Liver (tissue), 9 donors: ENCODE results near the gene KCNIP1. TPM values are rescaled to one million over a fixed set of nuclear protein-coding genes. Genes with fewer than 3 reads are reported as not detected.

Experiments used
- DNase-seq: peaks from one replicate; pipeline ENCODE4 v3.0.0-alpha.2; 2017; ENCODE audit warnings: low spot score
- H3K27ac ChIP-seq, 2 donors: one replicate each; pipeline ENCODE4 v1.7.0; 2013; ENCODE audit warnings: inconsistent platforms in 2 of 2, low read length in 2 of 2, control low read depth in 1 of 2, low read depth in 1 of 2, mild to moderate bottlenecking in 1 of 2
- H3K27me3 ChIP-seq, 4 donors: one replicate each; pipeline versions ENCODE4 v1.6.1 to v1.7.0; 2013; ENCODE audit warnings: low read length in 3 of 4, inconsistent platforms in 1 of 4, mild to moderate bottlenecking in 1 of 4, moderate library complexity in 1 of 4; ENCODE audit not compliant: control insufficient read depth in 4 of 4, insufficient read depth in 4 of 4
- H3K36me3 ChIP-seq, 4 donors: one replicate each; pipeline versions ENCODE4 v1.6.1 to v1.7.0; 2013; ENCODE audit warnings: low read length in 3 of 4, mild to moderate bottlenecking in 3 of 4, low read depth in 1 of 4, moderate library complexity in 1 of 4; ENCODE audit not compliant: control insufficient read depth in 4 of 4, insufficient read depth in 3 of 4
- H3K4me1 ChIP-seq, 4 donors: one replicate each; pipeline versions ENCODE4 v1.6.1 to v1.7.0; 2013; ENCODE audit warnings: low read length in 3 of 4, mild to moderate bottlenecking in 3 of 4, moderate library complexity in 1 of 4; ENCODE audit not compliant: control insufficient read depth in 4 of 4, insufficient read depth in 4 of 4
- H3K4me3 ChIP-seq, 3 donors: one replicate each; pipeline versions ENCODE4 v1.6.1 to v1.7.0; 2013; ENCODE audit warnings: low read length in 3 of 3, control low read depth in 1 of 3, low read depth in 1 of 3, mild to moderate bottlenecking in 1 of 3
- H3K9ac ChIP-seq, 2 donors: one replicate each; pipeline ENCODE4 v1.7.0; 2013; ENCODE audit warnings: low read length in 2 of 2, mild to moderate bottlenecking in 2 of 2, moderate library complexity in 2 of 2, control low read depth in 1 of 2, low read depth in 1 of 2
- H3K9me3 ChIP-seq, 4 donors: one replicate each; pipeline versions ENCODE4 v1.6.1 to v1.7.0; 2013; ENCODE audit warnings: low read length in 3 of 4; ENCODE audit not compliant: control insufficient read depth in 4 of 4
- ATF3 ChIP-seq: IDR thresholded peaks from 2 replicates; pipeline ENCODE4 v1.6.1; 2016; ENCODE audit warnings: antibody characterized with exemption
- EGR1 ChIP-seq, 2 donors: IDR thresholded peaks; 2 replicates each; pipeline ENCODE4 v1.6.1; 2016 to 2018; ENCODE audit warnings: antibody characterized with exemption in 2 of 2, low read depth in 2 of 2
- FOXA1 ChIP-seq: IDR thresholded peaks from 2 replicates; pipeline ENCODE4 v1.6.1; 2016; ENCODE audit warnings: antibody characterized with exemption
- HNF4A ChIP-seq, 2 donors: conservative IDR thresholded peaks; 2 replicates each; pipeline ENCODE4 v1.6.1; 2016; ENCODE audit warnings: antibody characterized with exemption in 2 of 2, mild to moderate bottlenecking in 2 of 2
- HNF4G ChIP-seq: IDR thresholded peaks from 2 replicates; pipeline ENCODE4 v1.6.1; 2016; ENCODE audit warnings: antibody characterized with exemption
- JUND ChIP-seq, 2 donors: IDR thresholded peaks; 2 replicates each; pipeline ENCODE4 v1.6.1; 2016; ENCODE audit warnings: antibody characterized with exemption in 2 of 2
- NR2F2 ChIP-seq: IDR thresholded peaks from 2 replicates; pipeline ENCODE4 v1.6.1; 2016; ENCODE audit warnings: antibody characterized with exemption
- REST ChIP-seq: IDR thresholded peaks from 2 replicates; pipeline ENCODE4 v1.6.1; 2016; ENCODE audit warnings: antibody characterized with exemption, mild to moderate bottlenecking
- RXRA ChIP-seq, 2 donors: IDR thresholded peaks; 2 replicates each; pipeline ENCODE4 v1.6.1; 2017 to 2018; ENCODE audit warnings: antibody characterized with exemption in 2 of 2, mild to moderate bottlenecking in 1 of 2
- TAF1 ChIP-seq: conservative IDR thresholded peaks from 2 replicates; pipeline ENCODE4 v1.6.1; 2016; ENCODE audit warnings: antibody characterized with exemption, mild to moderate bottlenecking
- WGBS: extraction: QIAGEN DNeasy Blood & Tissue Kit; methylation state at CpG from one replicate; pipeline ENCODE4 v1.1.7; 2013; 5-methylcytosine and 5-hydroxymethylcytosine counted together
- polyA plus RNA-seq, 2 donors: library from polyadenylated mRNA; stranded (reverse) in 1 of 2; unstranded in 1 of 2; fragments of 200-250 nt in 1 of 2; fragments of >200 nt in 1 of 2; fragmentation: Nextera tagmentation in 1 of 2; extraction: Ambion mirVana in 1 of 2; gene quantifications; one replicate each; pipeline versions ENCODE4 v1.2.1 to v1.2.3, GENCODE V29; 2013 to 2015
- total RNA-seq, 2 donors: library from RNA; depleted of rRNA; stranded (reverse); fragments of >200 nt; gene quantifications; one replicate each; pipeline ENCODE4 v1.2.3, GENCODE V29; 2014
- TF ChIP-seq, protein P1 (sequence below): fragments of 150-350 bp; IDR thresholded peaks from 2 replicates; pipeline ENCODE4 v1.5.1; 2017; ENCODE audit warnings: improper control_type of control experiment, low read depth, low read length; ENCODE audit not compliant: missing input control
- donor health status: healthy.
- donor health status: healthy.
- donor health status: healthy.
- donor health status: healthy.
- donor health status: healthy.

KCNIP1 gene
- total and polyA plus RNA-seq, 4 donors = 0.08 to 0.23 TPM; not detected in 2

DNA sequence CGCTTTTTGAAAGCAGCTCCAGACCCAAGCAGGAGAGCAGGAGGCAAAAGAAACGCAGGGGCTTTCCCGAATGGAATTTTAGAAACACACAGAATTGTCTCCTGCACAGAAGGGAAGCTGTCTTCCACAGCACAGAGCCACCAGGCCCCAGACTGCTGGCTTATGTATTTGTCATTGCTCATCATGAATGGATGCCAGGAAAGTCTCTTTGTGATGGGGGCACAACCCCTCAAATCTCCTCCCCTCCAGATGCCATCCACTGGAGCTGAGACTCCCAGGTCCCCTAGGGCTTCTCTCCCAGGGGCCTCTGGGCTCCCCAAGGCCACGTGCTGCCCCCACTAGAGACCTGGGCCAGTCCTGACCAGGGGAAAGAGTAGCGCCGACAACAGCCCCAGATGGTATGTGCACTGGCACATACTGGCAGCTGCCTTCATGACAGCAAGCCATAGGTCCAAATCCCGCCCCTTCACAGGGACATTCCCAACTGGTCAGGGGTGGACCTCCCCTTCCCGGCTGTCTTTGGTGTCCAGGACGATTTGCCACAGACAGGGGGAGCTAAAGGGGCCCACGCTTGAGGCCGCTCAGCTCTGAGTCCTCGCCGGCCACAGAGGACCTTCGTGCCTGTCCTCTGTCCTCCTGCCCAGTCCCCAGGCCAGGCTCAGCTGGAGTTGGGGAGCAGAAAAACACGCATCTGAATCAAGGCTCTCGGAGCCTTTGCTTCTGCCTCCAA lies 127.8 kb downstream of the KCNIP1 start:
- no peak for DNase-seq

DNA sequence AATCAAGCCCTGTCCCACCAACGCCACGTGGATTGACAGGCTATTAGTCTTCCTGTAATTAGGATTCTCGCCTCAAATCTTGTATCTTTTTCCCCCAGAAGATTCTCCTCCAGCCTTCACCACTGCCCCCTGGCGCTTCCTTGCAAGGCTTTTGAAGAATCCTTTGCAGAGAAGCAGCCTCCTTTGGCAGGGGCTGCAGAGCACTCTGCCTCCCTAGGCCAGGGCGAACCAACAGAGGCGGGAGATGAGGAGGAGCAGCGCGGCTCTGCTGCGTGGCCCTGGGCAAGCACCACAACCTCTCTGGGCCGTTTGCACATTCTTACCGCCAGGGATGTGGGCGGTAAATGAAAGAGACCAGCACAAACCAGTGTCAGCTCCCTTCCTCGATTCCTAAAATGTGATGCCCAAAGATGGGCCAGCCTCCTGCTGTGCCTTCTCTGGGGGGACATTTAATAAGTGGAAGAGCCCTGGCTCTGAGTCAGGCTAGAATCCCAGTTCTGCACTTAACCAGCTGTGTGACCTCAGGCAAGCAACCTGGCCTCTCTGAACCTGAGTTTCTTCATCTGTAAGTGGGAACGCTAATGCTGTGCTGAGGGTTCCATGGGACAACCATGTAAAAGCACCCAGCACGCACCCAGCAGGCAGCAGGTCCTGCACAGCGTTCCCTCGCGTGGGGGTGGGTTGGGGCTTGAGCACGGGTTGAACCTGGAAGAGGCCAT lies 128.6 kb downstream of the KCNIP1 start:
- H3K27me3 ChIP-seq = peaks cover 0 to 12% (median 0%) of the 10 kb centered on the region in 4 donors
- TF ChIP-seq RXRA (IDR thresholded peaks at IDR 0.05) (no peak), REST (no peak), JUND (IDR thresholded peaks at IDR 0.05) (no peak)
- H3K9me3 ChIP-seq = no peaks in the 10 kb centered on the region
- H3K27ac ChIP-seq = peak overlapping the region in 1 of 2 donors; percentile 60
- H3K4me3 ChIP-seq = no peak overlapping the region
- no peaks in the 10 kb centered on the region for H3K36me3 ChIP-seq
- H3K9ac ChIP-seq = no peak overlapping the region
- peaks cover 0 to 13% (median 4%) of the 10 kb centered on the region in 4 donors for H3K4me1 ChIP-seq
- no peak for DNase-seq
- 38% methylated on average over 19 of the region's 19 CpGs for WGBS

More for the DNA sequence above, 127.8 kb downstream of the KCNIP1 start:
- peaks cover 0 to 12% (median 0%) of the 10 kb centered on the region in 4 donors for H3K27me3 ChIP-seq
- no peak overlapping the region for H3K4me3 ChIP-seq
- no peak overlapping the region for H3K9ac ChIP-seq
- no peak overlapping the region for H3K27ac ChIP-seq
- H3K4me1 ChIP-seq = peaks cover 0 to 13% (median 4%) of the 10 kb centered on the region in 4 donors
- no peak for TF ChIP-seq JUND (IDR thresholded peaks at IDR 0.05)
- TF ChIP-seq, protein P1, sequence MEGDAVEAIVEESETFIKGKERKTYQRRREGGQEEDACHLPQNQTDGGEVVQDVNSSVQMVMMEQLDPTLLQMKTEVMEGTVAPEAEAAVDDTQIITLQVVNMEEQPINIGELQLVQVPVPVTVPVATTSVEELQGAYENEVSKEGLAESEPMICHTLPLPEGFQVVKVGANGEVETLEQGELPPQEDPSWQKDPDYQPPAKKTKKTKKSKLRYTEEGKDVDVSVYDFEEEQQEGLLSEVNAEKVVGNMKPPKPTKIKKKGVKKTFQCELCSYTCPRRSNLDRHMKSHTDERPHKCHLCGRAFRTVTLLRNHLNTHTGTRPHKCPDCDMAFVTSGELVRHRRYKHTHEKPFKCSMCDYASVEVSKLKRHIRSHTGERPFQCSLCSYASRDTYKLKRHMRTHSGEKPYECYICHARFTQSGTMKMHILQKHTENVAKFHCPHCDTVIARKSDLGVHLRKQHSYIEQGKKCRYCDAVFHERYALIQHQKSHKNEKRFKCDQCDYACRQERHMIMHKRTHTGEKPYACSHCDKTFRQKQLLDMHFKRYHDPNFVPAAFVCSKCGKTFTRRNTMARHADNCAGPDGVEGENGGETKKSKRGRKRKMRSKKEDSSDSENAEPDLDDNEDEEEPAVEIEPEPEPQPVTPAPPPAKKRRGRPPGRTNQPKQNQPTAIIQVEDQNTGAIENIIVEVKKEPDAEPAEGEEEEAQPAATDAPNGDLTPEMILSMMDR = peak; percentile 10
- no peaks in the 10 kb centered on the region for H3K9me3 ChIP-seq
- WGBS = 38% methylated on average over 16 of the region's 16 CpGs
- no peaks in the 10 kb centered on the region for H3K36me3 ChIP-seq

- WGBS = 3% methylated on average over 12 of the region's 12 CpGs
- peaks cover 0 to 12% (median 0%) of the 10 kb centered on the region in 4 donors for H3K27me3 ChIP-seq
- H3K9ac ChIP-seq = no peak overlapping the region
- peak overlapping the region in 1 of 2 donors; percentile 60 for H3K27ac ChIP-seq
- no peaks in the 10 kb centered on the region for H3K9me3 ChIP-seq
- H3K36me3 ChIP-seq = no peaks in the 10 kb centered on the region
- DNase-seq = peak; percentile 71
- peaks cover 0 to 13% (median 4%) of the 10 kb centered on the region in 4 donors for H3K4me1 ChIP-seq
- no peak overlapping the region for H3K4me3 ChIP-seq
- TF ChIP-seq HNF4A (conservative IDR thresholded peaks at IDR 0.05) (no peak), TAF1 (no peak), ATF3 (no peak), JUND (IDR thresholded peaks at IDR 0.05) (no peak), NR2F2 (no peak), EGR1 (IDR thresholded peaks at IDR 0.05; ENCODE audit: low read depth in 2 of 2) (no peak), FOXA1 (no peak), REST (no peak), HNF4G (no peak)
- TF ChIP-seq, protein P1 = peak; percentile 72
These were observed 129.1 kb downstream of the KCNIP1 start for GRCh38 chr5:170632985-170633234.
